HepG2 (cell line): Measurements from ENCODE around the gene PGM2. TPM values are rescaled to one million over a fixed set of nuclear protein-coding genes. Genes with fewer than 3 reads are reported as not detected.

Experiments used
- CENPX ChIP-seq: sonication (generic); formaldehyde crosslinking; IDR thresholded peaks from 2 replicates; pipeline ENCODE4 v1.9.0; 2021; ENCODE audit warnings: mild to moderate bottlenecking, missing genetic modification reagents, moderate library complexity
- FOXA1 ChIP-seq, 2 experiments: fragments of 450-650 bp in 1 of 2; sonication (generic) in 1 of 2; formaldehyde crosslinking in 1 of 2; IDR thresholded peaks; 2 replicates each; pipeline versions ENCODE4 v1.4.0 to v1.6.1; 2016 to 2020; ENCODE audit warnings: missing genetic modification reagents in 1 of 2
- FOXP4 ChIP-seq: sonication (generic); formaldehyde crosslinking; IDR thresholded peaks from 2 replicates; pipeline ENCODE4 v1.4.0; 2020; ENCODE audit warnings: missing genetic modification reagents
- GPN1 ChIP-seq: sonication (generic); formaldehyde crosslinking; IDR thresholded peaks from 2 replicates; pipeline ENCODE4 v1.5.1; 2020; ENCODE audit warnings: missing genetic modification reagents, borderline replicate concordance
- GTF2F1 ChIP-seq: fragments of 150-350 bp; IDR thresholded peaks from 2 replicates; pipeline ENCODE4 v1.6.1; 2014; ENCODE audit warnings: low read length
- JDP2 ChIP-seq: sonication (generic); formaldehyde crosslinking; IDR thresholded peaks from 2 replicates; pipeline ENCODE4 v1.8.1; 2022; ENCODE audit warnings: missing genetic modification reagents, borderline replicate concordance
- LCORL ChIP-seq, 2 experiments: fragments of 450-650 bp in 1 of 2; sonication (generic) in 1 of 2; formaldehyde crosslinking in 1 of 2; IDR thresholded peaks; 2 replicates each; pipeline versions ENCODE4 v1.5.0 to v1.6.1; 2017 to 2020; ENCODE audit warnings: antibody characterized with exemption in 1 of 2, missing genetic modification reagents in 1 of 2
- POLR2AphosphoS5 ChIP-seq: IDR thresholded peaks from 2 replicates; pipeline ENCODE4 v1.6.1; 2012; ENCODE audit warnings: low read depth, low read length
- RERE ChIP-seq: IDR thresholded peaks from 2 replicates; pipeline ENCODE4 v1.6.1; 2016; ENCODE audit warnings: low read depth, missing genetic modification reagents, missing compliant biosample characterization
- RFXAP ChIP-seq: sonication (generic); formaldehyde crosslinking; IDR thresholded peaks from 2 replicates; pipeline ENCODE4 v1.4.0; 2020; ENCODE audit warnings: missing genetic modification reagents, borderline replicate concordance
- SMAD1 ChIP-seq: sonication (generic); formaldehyde crosslinking; IDR thresholded peaks from 2 replicates; pipeline ENCODE4 v1.4.0; 2020; ENCODE audit warnings: missing genetic modification reagents, low read depth, mild to moderate bottlenecking, borderline replicate concordance
- TEAD2 ChIP-seq: sonication (generic); formaldehyde crosslinking; IDR thresholded peaks from 2 replicates; pipeline ENCODE4 v1.9.0; 2021; ENCODE audit warnings: missing genetic modification reagents
- TEF ChIP-seq: sonication (generic); formaldehyde crosslinking; IDR thresholded peaks from 2 replicates; pipeline ENCODE4 v1.5.0; 2020; ENCODE audit warnings: missing genetic modification reagents
- ZBTB25 ChIP-seq: IDR thresholded peaks from 2 replicates; pipeline ENCODE4 v1.6.1; 2018; ENCODE audit warnings: missing genetic modification reagents
- ZNF737 ChIP-seq: sonication (generic); formaldehyde crosslinking; IDR thresholded peaks from 2 replicates; pipeline ENCODE4 v1.5.0; 2020; ENCODE audit warnings: missing genetic modification reagents, mild to moderate bottlenecking, borderline replicate concordance
- ZNF781 ChIP-seq: sonication (generic); formaldehyde crosslinking; IDR thresholded peaks from 2 replicates; pipeline ENCODE4 v1.5.1; 2020; ENCODE audit warnings: borderline replicate concordance, mild to moderate bottlenecking, missing genetic modification reagents; ENCODE audit errors: not compliant biosample characterization
- ZNF878 ChIP-seq: sonication (generic); formaldehyde crosslinking; IDR thresholded peaks from 2 replicates; pipeline ENCODE4 v1.8.1; 2023; ENCODE audit warnings: mild to moderate bottlenecking, missing genetic modification reagents, moderate library complexity
- ZSCAN12 ChIP-seq: sonication (generic); formaldehyde crosslinking; IDR thresholded peaks from 2 replicates; pipeline ENCODE4 v1.9.0; 2021; ENCODE audit warnings: mild to moderate bottlenecking, missing genetic modification reagents
- polyA plus RNA-seq, 8 experiments: library from polyadenylated mRNA; depleted of rRNA in 3 of 8; stranded (reverse) in 7 of 8; unstranded in 1 of 8; fragments of >200 nt; fragmentation: Illumina TruSeq in 4 of 8; extraction: Trizol in 4 of 8; gene quantifications; 2 replicates each; pipeline versions ENCODE4 v1.2.1 to v1.2.3, GENCODE V29; 2011 to 2016; ENCODE audit warnings: low read depth in 4 of 8, missing spikeins in 1 of 8, mixed read lengths in 1 of 8; ENCODE audit not compliant: insufficient read depth in 1 of 8
- total RNA-seq, 5 experiments: library from RNA; depleted of rRNA; stranded (reverse); fragments of >200 nt; fragmentation: Illumina TruSeq; extraction: Trizol; gene quantifications; 2 replicates each; pipeline ENCODE4 v1.2.3, GENCODE V29; 2016; ENCODE audit warnings: low read depth in 1 of 5

The PGM2 gene
- total and polyA plus RNA-seq, 2 of the 13 experiments (the other 11 are each of a cell fraction or from before 2014, with no cell fraction given) = 14.6 to 36.9 TPM

- TF ChIP-seq FOXP4 (peak; percentile 16; the same call in 1 of the 2 replicates), GPN1 (CRISPR knock-in tag) (no peak), ZNF781 (CRISPR knock-in tag) (no peak), SMAD1 (CRISPR knock-in tag) (no peak; the same call in 1 of the 2 replicates), RFXAP (0 out of 2 replicates have a peak, but pooled peaks have one; percentile 43), RERE (CRISPR knock-in tag) (0 out of 2 replicates have a peak, but pooled peaks have one; percentile 11), ZSCAN12 (CRISPR knock-in tag) (no peak), LCORL (IDR thresholded peaks at IDR 0.05) (no peak), LCORL (CRISPR knock-in tag; IDR thresholded peaks at IDR 0.05) (no peak), GTF2F1 (no peak), FOXA1 (IDR thresholded peaks at IDR 0.05) (no peak), FOXA1 (CRISPR knock-in tag; IDR thresholded peaks at IDR 0.05) (no peak), POLR2AphosphoS5 (peak; percentile 83), TEAD2 (CRISPR knock-in tag) (no peak), JDP2 (no peak), ZNF737 (no peak), TEF (CRISPR knock-in tag) (no peak), CENPX (CRISPR knock-in tag) (no peak), ZNF878 (peak; percentile 78), ZBTB25 (CRISPR knock-in tag) (no peak; the same call in 1 of the 2 replicates)
Observed at GRCh38 chr4:37826295-37827029, at the start of gene PGM2 (continued).
